ENCODE data around the gene CMSS1.

The CMSS1 gene

GRCh38 chr3:99817437-99818240 lies at the start of gene CMSS1:
TSS of gene CMSS1 (plus strand) at chr3:99817862.
- peak; percentile 93 for DNase-seq (ENCODE audit: low read depth)

GRCh38 chr3:99768126-99768525 lies 49.5 kb upstream of the CMSS1 start:
- no peak for DNase-seq (ENCODE audit: low read depth)

- no peak for DNase-seq (ENCODE audit: low read depth)
Observed at GRCh38 chr3:99768808-99769501, 48.7 kb upstream of the CMSS1 start.

- no peak for DNase-seq (ENCODE audit: low read depth)
Observed at GRCh38 chr3:99772171-99772570, 45.5 kb upstream of the CMSS1 start.

- no peak for DNase-seq (ENCODE audit: low read depth)
Observed at GRCh38 chr3:99772671-99773070, 45.0 kb upstream of the CMSS1 start.

- no peak for DNase-seq (ENCODE audit: low read depth)
Observed at GRCh38 chr3:99774467-99774866, 43.2 kb upstream of the CMSS1 start.

- DNase-seq (ENCODE audit: low read depth): no peak
Observed at GRCh38 chr3:99776516-99777209, 41.0 kb upstream of the CMSS1 start.

- no peak for DNase-seq (ENCODE audit: low read depth)
Observed at GRCh38 chr3:99777210-99777549, 40.5 kb upstream of the CMSS1 start.

GRCh38 chr3:99777708-99778107 lies 40.0 kb upstream of the CMSS1 start:
- DNase-seq (ENCODE audit: low read depth): no peak

GRCh38 chr3:99780749-99781148 lies 36.9 kb upstream of the CMSS1 start:
- DNase-seq (ENCODE audit: low read depth): no peak

- DNase-seq (ENCODE audit: low read depth): no peak
Observed at GRCh38 chr3:99781761-99782160, 35.9 kb upstream of the CMSS1 start.

- DNase-seq (ENCODE audit: low read depth): no peak
Observed at GRCh38 chr3:99783011-99783573, 34.6 kb upstream of the CMSS1 start.

GRCh38 chr3:99789011-99789721 lies 28.5 kb upstream of the CMSS1 start:
- no peak for DNase-seq (ENCODE audit: low read depth)

GRCh38 chr3:99794485-99794884 lies 23.2 kb upstream of the CMSS1 start:
- no peak for DNase-seq (ENCODE audit: low read depth)

- no peak for DNase-seq (ENCODE audit: low read depth)
Observed at GRCh38 chr3:99795573-99795972, 22.1 kb upstream of the CMSS1 start.

GRCh38 chr3:99799422-99799821 lies 18.2 kb upstream of the CMSS1 start:
- no peak for DNase-seq (ENCODE audit: low read depth)

GRCh38 chr3:99803297-99803696 lies 14.4 kb upstream of the CMSS1 start:
- DNase-seq (ENCODE audit: low read depth): no peak

- DNase-seq (ENCODE audit: low read depth): no peak
Observed at GRCh38 chr3:99805160-99805559, 12.5 kb upstream of the CMSS1 start.

GRCh38 chr3:99808163-99808794 lies 9.4 kb upstream of the CMSS1 start:
- peak; percentile 20 for DNase-seq (ENCODE audit: low read depth)

- DNase-seq (ENCODE audit: low read depth): no peak
Observed at GRCh38 chr3:99809565-99809964, 8.1 kb upstream of the CMSS1 start.

GRCh38 chr3:99810403-99810802 lies 7.3 kb upstream of the CMSS1 start:
- DNase-seq (ENCODE audit: low read depth): no peak

GRCh38 chr3:99817047-99817436 lies 620 bp upstream of the CMSS1 start:
- DNase-seq (ENCODE audit: low read depth): no peak

Measured in stimulated activated CD4-positive, alpha-beta T cell treated with anti-CD3 and anti-CD28 coated beads, Interleukin-2, amount 100 ng/mL, for 4 hours (primary cell).